GM21576 (cell line): ENCODE data around the gene MGAT4B.

Source experiments
- ATAC-seq: cut with Tn5 transposase; IDR thresholded peaks from one replicate; pipeline ENCODE4 v1.9.1; 2021; ENCODE audit warnings: mild to moderate bottlenecking, moderate library complexity; ENCODE audit not compliant: unreplicated experiment

MGAT4B gene

DNA sequence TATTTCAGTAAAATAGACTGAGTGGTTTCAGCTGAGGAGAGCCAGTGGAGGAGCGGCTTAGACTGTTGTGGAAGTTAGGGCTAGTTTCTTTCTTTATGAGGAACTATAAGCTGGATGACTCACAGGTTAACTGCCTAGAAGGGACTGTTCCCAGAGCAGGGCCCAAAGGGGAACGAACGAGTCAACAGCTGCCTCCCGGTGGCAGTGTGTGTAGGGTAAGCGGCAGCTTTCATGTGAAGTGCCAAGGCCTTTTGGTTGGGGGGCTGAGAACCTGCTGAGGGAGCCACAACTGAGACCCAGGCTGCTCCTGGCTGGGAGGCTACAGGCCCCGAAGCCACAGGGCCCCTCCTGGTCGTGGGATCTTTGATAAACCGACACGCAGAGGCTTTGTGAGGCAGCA, 21.0 kb upstream of the MGAT4B start:
- ATAC-seq, result no peak

DNA sequence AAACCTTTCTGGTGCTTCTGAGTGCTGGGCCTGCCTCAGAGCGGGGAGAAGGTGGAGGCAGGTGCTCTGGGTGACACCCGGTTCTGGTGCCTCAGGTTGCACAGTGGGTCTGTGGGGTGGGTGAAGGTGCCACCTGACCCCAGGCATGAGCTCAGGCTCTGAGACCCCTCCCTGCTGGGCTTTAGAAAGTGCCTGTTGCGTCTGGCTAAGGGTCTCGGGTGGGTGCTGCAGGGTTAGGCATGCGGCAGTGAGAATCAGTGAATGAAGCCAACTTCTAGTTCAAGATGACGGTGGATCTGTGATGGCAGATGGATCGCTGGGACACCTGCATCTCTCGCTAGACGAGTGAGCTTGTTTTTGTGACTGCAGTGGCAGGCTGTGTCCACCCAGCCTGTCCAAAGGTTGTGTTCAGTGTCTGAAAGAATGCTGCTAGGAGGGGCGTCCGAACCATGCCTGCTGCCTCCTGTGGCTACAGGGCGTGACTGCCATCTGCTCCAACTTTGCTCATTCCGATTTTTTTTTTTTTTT, 19.1 kb upstream of the MGAT4B start:
- ATAC-seq, result no peak

DNA sequence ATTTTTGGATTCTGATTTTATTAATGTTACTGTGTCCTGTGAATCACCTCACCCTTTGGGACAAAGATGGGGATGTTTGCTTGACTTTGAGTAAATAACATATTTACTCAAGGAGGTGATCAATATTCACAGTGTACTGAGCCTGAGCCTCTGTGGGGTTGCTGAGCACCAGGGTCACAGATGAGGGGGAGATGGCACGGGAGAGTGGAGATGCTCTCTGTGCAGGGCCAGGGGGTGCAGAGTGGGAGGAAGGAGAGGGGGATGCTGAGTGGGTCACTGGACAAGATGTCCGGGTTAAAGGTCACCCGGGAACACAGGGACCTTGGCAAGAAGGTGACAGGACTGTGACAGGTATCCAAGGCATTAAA, 18.1 kb upstream of the MGAT4B start:
- ATAC-seq, result no peak

DNA sequence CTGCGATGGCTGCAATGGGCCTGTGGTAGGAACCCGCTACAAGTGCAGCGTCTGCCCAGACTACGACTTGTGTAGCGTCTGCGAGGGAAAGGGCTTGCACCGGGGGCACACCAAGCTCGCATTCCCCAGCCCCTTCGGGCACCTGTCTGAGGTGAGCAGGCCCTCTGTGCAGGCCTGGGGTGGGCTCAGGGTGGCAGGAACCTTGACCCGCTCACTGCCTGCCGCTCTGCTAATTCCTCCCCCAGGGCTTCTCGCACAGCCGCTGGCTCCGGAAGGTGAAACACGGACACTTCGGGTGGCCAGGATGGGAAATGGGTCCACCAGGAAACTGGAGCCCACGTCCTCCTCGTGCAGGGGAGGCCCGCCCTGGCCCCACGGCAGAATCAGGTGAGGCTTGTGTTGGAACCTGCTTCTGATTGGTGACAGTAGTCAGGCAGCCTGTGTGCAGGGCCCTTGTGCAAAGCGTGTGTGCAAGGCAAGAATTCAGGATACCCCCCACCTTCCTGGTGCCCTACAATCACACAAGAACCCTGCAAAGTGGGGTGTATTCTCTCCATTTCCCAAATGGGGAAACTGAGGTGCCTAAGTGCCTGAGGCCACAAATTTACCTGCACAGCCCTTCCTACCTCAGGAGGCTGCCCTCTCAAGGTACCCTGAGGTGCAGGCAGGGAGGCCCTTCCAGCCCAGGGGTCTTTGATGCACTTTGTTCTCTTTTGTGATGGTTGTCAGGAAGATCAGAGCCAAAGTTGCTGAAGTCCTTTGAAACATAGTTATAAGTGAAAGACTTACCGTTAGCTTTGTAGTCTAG, 17.5 kb upstream of the MGAT4B start:
- no peak for ATAC-seq

DNA sequence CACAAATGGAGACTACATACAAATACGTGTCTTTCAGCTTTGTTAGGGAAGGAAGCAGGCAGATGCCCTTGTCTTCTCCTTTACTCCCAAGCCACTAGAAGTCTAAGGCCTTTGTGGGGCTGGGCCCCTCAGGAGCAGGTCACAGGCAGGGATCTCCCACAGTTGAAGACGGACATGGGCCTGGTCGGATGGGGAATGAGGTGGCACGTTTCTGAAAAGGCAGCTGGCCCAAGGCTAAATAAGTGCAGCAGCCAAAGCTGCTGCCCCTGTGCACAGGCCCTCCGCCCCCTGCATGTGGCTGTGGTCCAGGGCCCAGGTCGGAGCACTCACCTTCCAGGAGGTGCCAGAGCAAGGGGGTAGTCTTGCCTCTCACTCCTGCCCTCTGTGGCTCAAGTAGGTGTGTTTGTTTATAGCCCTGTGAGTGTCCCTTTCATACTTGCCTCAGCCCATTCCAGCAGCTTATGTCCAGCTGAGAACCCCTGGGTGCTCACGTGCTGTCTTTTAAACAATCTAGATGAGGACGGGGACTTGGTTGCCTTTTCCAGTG, 15.9 kb upstream of the MGAT4B start:
- no peak for ATAC-seq

DNA sequence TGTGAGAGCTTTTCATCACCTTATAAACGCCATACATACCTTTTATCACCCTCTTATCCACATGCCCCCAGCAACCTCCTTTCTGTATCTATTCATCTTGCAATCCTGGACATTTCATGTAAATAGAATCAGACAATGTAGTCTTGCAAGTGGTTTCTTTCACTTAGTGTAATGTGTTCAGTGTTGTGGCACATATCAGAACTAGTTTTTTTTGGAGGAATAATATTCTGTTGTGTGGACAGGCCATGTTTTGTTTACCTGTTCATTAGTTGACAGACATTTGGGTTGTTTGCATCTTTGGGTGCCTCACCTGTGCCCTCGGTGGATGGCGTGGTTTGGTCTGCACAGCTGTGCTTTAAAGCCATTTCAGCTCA, 15.4 kb upstream of the MGAT4B start:
- no peak for ATAC-seq

DNA sequence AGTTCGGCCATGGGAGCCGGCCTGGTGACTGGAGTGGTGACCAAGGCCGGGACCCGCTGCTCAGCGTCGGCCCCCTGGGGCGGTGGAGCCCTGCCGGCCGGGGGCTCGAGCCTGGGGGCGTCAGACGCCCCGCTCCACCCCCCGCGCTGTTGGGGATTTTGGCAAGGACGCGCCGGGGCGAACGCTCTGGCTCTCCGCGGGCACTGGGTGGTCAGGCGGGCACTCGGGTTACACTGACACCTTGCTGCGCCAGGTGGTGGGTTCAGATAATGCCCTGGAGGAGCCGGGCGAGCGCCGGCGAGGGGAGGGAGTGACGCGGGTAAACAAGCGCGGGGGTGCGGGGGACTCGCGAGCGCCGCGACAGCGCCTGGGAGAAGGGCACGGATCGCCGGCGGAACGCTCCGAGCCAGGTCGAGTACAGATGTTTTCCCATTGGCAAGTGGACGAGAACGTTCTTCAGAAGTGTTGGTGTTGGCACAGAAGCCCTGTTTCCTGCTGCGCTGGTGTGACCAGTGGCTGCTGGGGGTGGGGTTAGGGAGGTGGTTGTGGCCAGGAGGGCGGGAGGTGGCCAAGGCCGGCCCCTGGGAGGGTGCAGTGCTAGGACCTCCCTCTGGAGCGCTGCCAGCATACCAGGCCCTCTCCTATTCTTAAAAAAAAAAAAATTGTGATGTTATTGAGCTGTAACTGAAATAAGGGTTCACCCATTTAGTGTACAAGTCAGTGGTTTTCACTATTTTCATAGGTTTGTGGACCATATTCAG, 14.8 kb upstream of the MGAT4B start:
- ATAC-seq, result peak; percentile 44

DNA sequence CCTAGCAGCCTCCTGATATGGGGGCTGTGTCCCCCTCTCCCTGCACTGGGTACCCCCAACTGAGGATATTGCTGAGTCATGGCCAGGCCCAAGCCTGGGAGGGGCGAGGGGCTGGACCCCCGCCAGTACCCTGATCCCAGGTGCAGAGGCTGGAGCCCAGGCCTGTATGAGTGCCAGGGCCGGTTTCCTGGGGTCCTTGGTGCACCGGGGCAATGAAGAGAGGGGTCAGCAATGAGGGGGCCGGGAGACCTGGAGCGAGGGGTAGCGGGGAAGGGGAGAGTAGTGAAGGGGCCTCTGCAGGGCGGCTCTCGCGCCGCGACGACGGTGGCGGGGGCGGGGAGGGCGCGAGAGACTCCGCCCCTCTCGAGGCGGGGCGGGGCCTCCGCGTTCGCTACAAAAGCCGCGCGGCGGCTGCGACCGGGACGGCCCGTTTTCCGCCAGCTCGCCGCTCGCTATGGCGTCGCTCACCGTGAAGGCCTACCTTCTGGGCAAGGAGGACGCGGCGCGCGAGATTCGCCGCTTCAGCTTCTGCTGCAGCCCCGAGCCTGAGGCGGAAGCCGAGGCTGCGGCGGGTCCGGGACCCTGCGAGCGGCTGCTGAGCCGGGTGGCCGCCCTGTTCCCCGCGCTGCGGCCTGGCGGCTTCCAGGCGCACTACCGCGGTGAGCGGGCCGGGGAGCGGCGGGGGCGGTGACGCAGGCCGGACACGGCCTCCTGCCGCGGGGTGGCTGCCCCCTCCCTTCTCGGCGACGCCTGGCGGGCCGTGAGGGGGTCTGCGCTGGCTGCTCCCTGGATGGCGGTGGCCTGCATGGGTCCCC, 14.0 kb upstream of the MGAT4B start, which contains the start of gene SQSTM1:
SQSTM1 (plus strand) TSS at position 423 of the 815 bp plus-strand sequence; CDS start at position 455, 32 bp downstream.
- ATAC-seq, result peak; percentile 34

DNA sequence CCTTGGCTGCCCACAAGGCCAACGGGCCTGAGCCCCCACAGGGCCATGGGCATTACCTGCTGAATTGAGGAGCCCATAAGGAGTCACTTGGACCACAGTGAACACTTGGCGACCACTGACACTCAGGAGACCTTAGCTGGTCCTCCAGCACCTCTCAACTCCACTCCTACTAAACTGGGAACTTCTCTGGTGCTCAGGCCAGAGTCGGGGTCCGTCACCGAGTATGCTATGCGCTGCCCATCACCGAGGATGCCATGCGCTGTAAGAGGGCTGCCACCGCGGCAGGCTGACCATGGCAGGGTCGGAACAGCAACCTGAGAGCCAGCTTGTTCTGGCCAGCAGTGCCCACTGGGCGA, 13.4 kb upstream of the MGAT4B start:
- no peak for ATAC-seq

DNA sequence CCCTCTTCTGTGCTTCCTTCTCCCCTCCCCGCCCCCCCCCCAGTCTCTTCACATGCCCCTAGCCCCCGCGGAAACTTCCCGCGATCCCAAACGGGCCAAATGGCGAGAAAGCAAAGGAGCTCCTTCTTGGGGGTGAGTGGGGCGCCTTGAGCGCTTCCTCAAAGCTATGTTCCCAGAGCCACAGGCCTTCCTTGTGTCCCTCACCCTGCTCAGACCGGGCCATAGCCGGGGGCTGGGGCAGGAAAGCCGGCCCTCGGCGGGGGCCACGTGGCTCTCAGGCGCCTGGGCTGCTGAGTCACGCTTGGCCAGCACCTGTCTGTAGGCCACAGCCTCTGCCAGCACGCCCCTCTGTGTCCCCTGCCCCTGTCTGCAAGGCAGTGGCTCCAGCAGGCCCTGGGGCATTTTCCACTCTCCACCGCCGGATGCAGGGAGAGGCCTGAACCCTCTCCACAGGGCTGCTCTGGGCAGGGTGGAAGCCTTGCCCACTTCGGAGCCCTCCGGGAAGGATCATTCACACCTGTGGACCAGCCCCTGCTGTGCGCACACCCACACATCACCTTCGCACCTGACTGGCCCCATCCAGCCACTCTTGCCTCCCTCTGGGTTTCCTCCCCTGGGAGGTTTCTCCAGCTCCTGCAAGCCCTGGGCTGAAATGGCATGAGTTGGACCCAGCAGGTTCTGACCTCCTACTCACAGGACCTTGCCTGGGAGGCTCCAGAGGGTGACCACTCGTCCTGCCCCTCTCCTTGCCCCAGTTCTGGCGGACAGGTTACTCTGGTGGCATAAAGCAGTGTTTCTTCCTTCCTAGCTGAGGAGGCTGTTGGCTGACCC, 12.8 kb upstream of the MGAT4B start:
- peak; percentile 19 for ATAC-seq

DNA sequence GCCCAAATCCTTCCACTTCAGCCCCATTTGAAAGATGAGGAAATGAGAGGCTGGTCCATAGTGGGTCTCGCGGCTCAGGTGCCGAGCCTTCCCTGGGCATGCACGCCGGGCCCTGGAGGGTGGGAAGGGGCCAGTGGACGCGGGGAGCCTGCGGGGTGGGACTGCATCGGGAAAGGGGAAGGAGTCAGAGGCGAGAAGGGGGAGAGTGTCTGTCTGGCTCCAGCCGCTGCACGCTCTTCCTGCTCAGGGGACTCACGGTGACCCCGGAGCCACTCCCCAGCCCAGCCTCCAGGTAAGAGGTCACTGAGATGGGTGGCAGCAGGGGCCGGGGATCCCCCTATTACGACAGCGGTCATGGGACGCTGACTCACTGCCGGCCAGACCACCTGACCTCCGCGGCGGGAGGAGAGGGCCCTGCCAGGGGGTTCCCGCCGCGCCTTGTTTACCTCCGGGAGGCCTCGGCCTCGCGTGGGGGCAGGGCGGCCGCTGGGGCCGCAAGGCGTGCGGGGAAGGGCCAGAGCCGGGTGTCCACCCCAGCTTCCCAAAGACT, 12.2 kb upstream of the MGAT4B start:
- peak; percentile 63 for ATAC-seq

DNA sequence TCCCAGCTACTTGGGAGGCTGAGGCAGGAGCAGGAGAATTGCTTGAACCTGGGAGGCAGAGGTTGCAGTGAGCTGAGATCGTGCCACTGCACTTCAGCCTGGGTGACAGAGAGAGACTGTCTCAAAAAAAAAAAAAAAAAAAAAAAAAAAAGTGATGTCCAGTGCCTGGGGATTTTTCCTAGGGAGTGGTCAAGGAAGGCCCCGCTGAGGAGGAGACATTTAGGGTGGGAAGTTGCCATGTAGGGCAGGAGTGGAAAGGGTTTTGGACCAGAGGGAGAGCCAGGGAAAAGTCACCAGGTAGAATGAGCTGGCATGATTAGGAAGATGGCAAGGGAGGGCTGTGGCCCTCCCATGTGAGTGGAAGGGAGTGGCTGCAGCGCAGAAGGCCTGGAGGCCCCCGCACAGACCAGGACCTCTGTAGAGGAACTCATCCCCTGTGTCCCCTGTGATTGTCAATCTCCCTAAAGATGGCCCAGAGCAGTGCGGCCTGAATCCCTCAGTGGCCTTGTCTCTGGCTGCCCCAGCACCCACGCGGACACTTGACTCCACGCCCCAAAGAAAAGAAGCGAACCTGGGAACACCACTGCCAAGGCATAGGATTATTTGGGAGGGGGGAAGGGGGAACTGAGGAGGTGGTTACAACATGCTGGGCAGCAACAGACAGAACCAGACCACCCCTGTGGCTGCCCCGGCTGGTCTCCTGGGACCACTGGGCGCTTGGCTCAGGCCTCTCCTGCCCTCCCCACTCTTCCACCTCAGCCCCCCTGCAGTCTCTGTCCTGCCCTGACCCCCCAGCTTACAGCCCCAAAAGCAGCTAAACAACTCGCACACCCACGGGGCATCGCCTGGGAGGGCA, 11.5 kb upstream of the MGAT4B start:
- no peak for ATAC-seq

DNA sequence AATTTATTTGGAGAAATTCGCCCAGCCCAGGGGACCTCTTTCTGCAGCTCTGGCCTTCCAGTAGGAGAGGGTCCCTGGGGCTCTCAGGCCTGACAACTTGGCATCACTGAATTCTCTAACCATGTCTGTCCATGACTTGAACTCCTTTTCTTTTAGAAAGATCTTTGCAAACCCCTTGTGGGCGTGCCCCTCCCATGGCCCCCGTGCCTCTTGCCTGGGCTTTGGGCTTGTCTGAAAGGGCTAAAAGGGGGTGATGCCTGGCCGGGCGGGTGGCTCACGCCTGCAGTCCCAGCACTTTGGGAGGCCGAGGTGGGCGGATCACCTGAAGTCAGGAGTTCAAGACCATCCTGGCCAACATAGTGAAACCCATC, 10.8 kb upstream of the MGAT4B start:
- ATAC-seq, result no peak

DNA sequence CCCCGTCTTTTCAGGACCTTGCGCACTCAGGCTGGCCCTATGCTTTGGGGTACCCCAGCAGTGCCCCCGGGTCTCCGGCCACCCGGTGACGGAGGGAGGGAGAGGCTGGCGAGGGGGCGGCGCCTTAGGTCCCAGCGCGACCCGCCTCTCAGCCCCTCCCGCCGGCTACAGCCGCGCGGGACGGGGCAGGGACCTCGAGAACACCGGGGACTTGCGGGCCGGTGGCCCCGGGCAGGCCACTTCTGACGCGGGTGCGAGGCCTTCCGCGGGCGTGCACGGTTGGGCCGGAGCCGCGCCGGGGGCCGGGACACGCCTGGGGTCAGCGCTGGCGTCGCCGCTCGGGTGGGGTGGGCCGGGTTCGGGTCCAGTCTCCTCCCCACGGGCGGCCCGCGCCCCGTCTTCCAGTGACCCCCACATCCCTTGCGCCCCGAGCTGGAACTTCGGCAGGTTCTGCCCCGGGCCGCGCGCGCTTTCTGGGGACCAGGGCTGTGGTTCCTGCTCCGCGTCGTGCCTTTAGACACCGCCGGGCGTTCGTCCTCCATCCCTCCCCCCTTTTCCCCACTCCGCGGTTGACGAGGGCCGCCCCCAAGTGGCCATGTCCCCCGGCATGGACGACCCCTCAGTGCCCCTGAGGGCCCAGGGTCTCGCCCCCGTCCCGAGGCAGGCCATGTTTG, 10.3 kb upstream of the MGAT4B start:
- ATAC-seq, result no peak

DNA sequence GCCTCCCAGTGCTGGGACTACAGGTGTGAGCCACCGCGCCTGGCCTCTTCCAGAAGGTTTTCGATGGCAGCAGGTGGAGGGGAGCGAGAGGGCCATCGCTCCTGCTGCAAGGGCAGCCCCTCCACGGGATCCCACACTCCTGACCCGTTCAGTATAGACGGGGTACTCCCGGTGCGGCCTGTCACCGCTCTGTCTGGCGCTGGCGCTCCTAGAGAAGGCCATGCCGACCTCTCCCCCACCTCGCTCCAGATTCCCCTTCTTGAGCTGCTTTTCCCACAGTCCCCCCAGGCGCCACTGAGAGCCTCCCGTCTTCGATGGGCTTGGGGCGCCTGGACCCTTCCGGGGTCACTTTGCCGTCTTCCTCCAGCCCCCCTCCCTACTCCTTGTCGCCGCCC, 9.7 kb upstream of the MGAT4B start:
- no peak for ATAC-seq

DNA sequence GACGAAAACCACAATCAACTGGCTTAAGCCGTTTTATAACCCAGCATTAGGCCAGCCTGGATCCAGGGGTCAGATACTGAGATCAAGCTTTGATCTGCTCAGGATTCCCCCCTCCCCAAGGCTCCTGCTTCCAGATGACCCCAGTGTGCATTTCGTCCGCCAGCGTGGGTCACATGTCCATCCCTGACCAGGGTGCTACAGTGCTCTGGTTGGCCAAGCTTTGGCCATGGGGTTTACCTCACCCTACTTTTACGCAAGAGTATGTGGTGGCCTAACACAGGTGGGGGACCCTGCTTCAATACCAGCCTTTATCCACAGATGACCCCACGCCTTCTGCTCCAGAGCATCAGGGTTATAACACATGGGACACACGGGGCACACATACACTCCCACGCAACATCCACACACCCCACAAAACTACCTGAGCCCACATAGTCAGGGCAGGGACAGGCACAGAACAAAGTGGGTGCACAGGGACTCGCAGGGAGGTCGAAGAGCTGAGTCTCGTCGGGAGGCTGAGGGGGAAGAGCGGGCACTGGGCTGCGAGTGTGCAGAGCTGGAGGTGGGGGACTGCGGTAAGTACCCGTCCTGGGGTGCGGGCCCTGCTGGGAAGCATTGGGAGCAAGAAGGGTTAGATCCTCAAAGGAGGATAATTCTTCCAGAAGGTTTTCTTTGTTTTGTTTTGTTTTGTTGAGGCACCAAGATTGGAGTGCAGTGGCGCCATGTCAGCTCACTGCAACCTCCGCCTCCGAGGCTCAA, 9.0 kb upstream of the MGAT4B start:
- no peak for ATAC-seq

DNA sequence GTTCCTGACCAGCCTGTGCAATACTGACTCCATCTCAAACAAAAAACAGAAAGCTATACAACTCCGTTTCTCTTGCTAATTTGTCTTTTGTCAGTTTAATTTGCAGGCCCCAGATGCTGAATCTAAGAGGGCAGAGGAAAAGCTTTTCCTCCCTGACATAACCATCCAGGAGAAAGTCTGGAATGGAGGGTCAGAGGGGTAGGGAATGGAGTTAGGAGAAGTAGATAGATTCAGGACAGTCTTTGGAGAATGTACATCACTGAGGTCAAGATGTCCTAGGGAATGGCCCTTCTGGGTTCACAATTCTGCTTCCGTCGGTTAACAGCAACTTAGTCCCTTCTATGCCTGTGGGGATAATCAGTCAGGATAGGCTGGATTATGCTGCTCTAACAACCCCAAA, 7.4 kb upstream of the MGAT4B start:
- no peak for ATAC-seq
